H9 (cell line): Measurements from ENCODE around the gene PCDHAC2. TPM values are rescaled to one million over a fixed set of nuclear protein-coding genes. Genes with fewer than 3 reads are reported as not detected.

Experiments used
- DNase-seq: peaks from one replicate; pipeline ENCODE4 v3.0.0-alpha.2; 2017
- H2AFZ ChIP-seq: one replicate; pipeline ENCODE4 v1.6.1; 2013; ENCODE audit warnings: mild to moderate bottlenecking, low read length, control low read depth, moderate library complexity
- H2AK5ac ChIP-seq: 2 replicates; pipeline ENCODE4 v1.6.1; 2013; ENCODE audit warnings: low read length, control low read depth, mixed read lengths; ENCODE audit not compliant: insufficient read length
- H2BK120ac ChIP-seq: one replicate; pipeline ENCODE4 v1.6.1; 2013; ENCODE audit warnings: low read depth, mild to moderate bottlenecking, low read length, control low read depth, inconsistent platforms; ENCODE audit not compliant: poor library complexity, severe bottlenecking
- H2BK12ac ChIP-seq: 2 replicates; pipeline ENCODE4 v1.6.1; 2013; ENCODE audit warnings: low read length, control low read depth, mixed read lengths, low read depth; ENCODE audit not compliant: insufficient read length
- H2BK15ac ChIP-seq: 2 replicates; pipeline ENCODE4 v1.6.1; 2013; ENCODE audit warnings: low read depth, low read length, control low read depth
- H2BK20ac ChIP-seq: one replicate; pipeline ENCODE4 v1.6.1; 2013; ENCODE audit warnings: low read depth, mild to moderate bottlenecking, low read length, control low read depth, inconsistent platforms; ENCODE audit not compliant: poor library complexity, severe bottlenecking
- H2BK5ac ChIP-seq: 2 replicates; pipeline ENCODE4 v1.6.1; 2013; ENCODE audit warnings: low read length, control low read depth, mixed read lengths; ENCODE audit not compliant: insufficient read length
- H3K14ac ChIP-seq: 2 replicates; pipeline ENCODE4 v1.6.1; 2013; ENCODE audit warnings: low read length, control low read depth; ENCODE audit not compliant: insufficient read depth
- H3K18ac ChIP-seq: 2 replicates; pipeline ENCODE4 v1.6.1; 2013; ENCODE audit warnings: low read depth, mild to moderate bottlenecking, mixed read lengths, low read length, control low read depth; ENCODE audit not compliant: insufficient read length
- H3K23ac ChIP-seq: 2 replicates; pipeline ENCODE4 v1.6.1; 2013; ENCODE audit warnings: low read length, control low read depth, mixed read lengths, low read depth; ENCODE audit not compliant: insufficient read length
- H3K23me2 ChIP-seq: 2 replicates; pipeline ENCODE4 v1.6.1; 2013; ENCODE audit warnings: low read depth, mild to moderate bottlenecking, mixed read lengths, low read length, control low read depth; ENCODE audit not compliant: insufficient read length, poor library complexity, severe bottlenecking
- H3K27ac ChIP-seq: 2 replicates; pipeline ENCODE4 v1.5.1; 2013; ENCODE audit warnings: low read length, control low read depth, mixed read lengths, low read depth; ENCODE audit not compliant: insufficient read length
- H3K27me3 ChIP-seq: 2 replicates; pipeline ENCODE4 v1.6.1; 2013; ENCODE audit warnings: low read length, control low read depth, inconsistent platforms; ENCODE audit not compliant: insufficient read depth
- H3K4ac ChIP-seq: 2 replicates; pipeline ENCODE4 v1.6.1; 2013; ENCODE audit warnings: low read depth, mild to moderate bottlenecking, control low read depth, inconsistent platforms, low read length, moderate library complexity
- H3K4me1 ChIP-seq: 2 replicates; pipeline ENCODE4 v1.6.1; 2013; ENCODE audit warnings: low read length, control low read depth, inconsistent platforms; ENCODE audit not compliant: insufficient read depth
- H3K4me2 ChIP-seq: 2 replicates; pipeline ENCODE4 v1.6.1; 2013; ENCODE audit warnings: low read length, control low read depth, mixed read lengths; ENCODE audit not compliant: insufficient read length, insufficient read depth
- H3K56ac ChIP-seq: 2 replicates; pipeline ENCODE4 v1.6.1; 2013; ENCODE audit warnings: low read depth, mild to moderate bottlenecking, mixed read lengths, low read length, control low read depth; ENCODE audit not compliant: insufficient read length
- H3K79me1 ChIP-seq: 2 replicates; pipeline ENCODE4 v1.6.1; 2013; ENCODE audit warnings: low read depth, mild to moderate bottlenecking, moderate library complexity, low read length, control low read depth, inconsistent platforms; ENCODE audit not compliant: insufficient read depth, poor library complexity, severe bottlenecking
- H3K79me2 ChIP-seq: 2 replicates; pipeline ENCODE4 v1.6.1; 2013; ENCODE audit warnings: low read length, control low read depth, inconsistent platforms; ENCODE audit not compliant: insufficient read depth
- H3K9ac ChIP-seq: 2 replicates; pipeline ENCODE4 v1.6.1; 2013; ENCODE audit warnings: low read length, control low read depth, mixed read lengths; ENCODE audit not compliant: insufficient read length; ENCODE audit errors: extremely low read depth
- H3K9me3 ChIP-seq: one replicate; pipeline ENCODE4 v1.6.1; 2013; ENCODE audit warnings: low read depth, low read length, inconsistent platforms; ENCODE audit not compliant: control insufficient read depth
- H3T11ph ChIP-seq: one replicate; pipeline ENCODE4 v1.6.1; 2013; ENCODE audit warnings: mild to moderate bottlenecking, low read length, control low read depth, inconsistent platforms
- H4K20me1 ChIP-seq: one replicate; pipeline ENCODE4 v1.6.1; 2013; ENCODE audit not compliant: control insufficient read depth, insufficient read length, insufficient read depth
- H4K5ac ChIP-seq: 2 replicates; pipeline ENCODE4 v1.6.1; 2013; ENCODE audit warnings: low read depth, mild to moderate bottlenecking, mixed read lengths, low read length, control low read depth; ENCODE audit not compliant: insufficient read length
- H4K8ac ChIP-seq: replicated peaks from 2 replicates; pipeline ENCODE4 v1.6.1; 2013; ENCODE audit warnings: low read length, control low read depth, mixed read lengths, low read depth; ENCODE audit not compliant: insufficient read length
- H4K91ac ChIP-seq: 2 replicates; pipeline ENCODE4 v1.6.1; 2013; ENCODE audit warnings: low read depth, mild to moderate bottlenecking, moderate library complexity, mixed read lengths, low read length, control low read depth; ENCODE audit not compliant: insufficient read length
- H3K27ac Mint-ChIP-seq, 3 experiments: 2 replicates in 2 of 3; 3 replicates in 1 of 3; pipeline ENCODE4 v1.8.0; 2020 to 2021; ENCODE audit warnings: mixed read lengths in 3 of 3, mild to moderate bottlenecking in 1 of 3, moderate library complexity in 1 of 3
- H3K27me3 Mint-ChIP-seq: 2 replicates; pipeline ENCODE4 v1.8.0; 2021; ENCODE audit warnings: low read depth, mild to moderate bottlenecking, moderate library complexity, mixed read lengths
- H3K36me3 Mint-ChIP-seq, 3 experiments: 2 replicates in 2 of 3; 3 replicates in 1 of 3; pipeline ENCODE4 v1.8.0; 2020 to 2021; ENCODE audit warnings: low read depth in 3 of 3, mixed read lengths in 3 of 3; ENCODE audit not compliant: insufficient read depth in 1 of 3
- H3K4me1 Mint-ChIP-seq, 2 experiments: 2 replicates each; pipeline ENCODE4 v1.8.0; 2020; ENCODE audit warnings: mixed read lengths in 2 of 2
- H3K4me3 Mint-ChIP-seq, 2 experiments: 2 replicates in 1 of 2; 3 replicates in 1 of 2; pipeline ENCODE4 v1.8.0; 2020 to 2021; ENCODE audit warnings: mild to moderate bottlenecking in 2 of 2, mixed read lengths in 2 of 2, moderate library complexity in 1 of 2
- H3K9me3 Mint-ChIP-seq, 2 experiments: 2 replicates in 1 of 2; 3 replicates in 1 of 2; pipeline ENCODE4 v1.8.0; 2020; ENCODE audit warnings: mild to moderate bottlenecking in 2 of 2, mixed read lengths in 2 of 2, moderate library complexity in 1 of 2
- CTCF ChIP-seq: fragments of 200-600 bp; sonication (generic); conservative IDR thresholded peaks from 3 replicates; pipeline ENCODE4 v1.8.0; 2021; ENCODE audit warnings: antibody characterized with exemption, mild to moderate bottlenecking
- WGBS: extraction: QIAGEN DNeasy Blood & Tissue Kit; methylation state at CpG from one replicate; pipeline ENCODE4 v1.1.7; 2013; ENCODE audit warnings: missing lambda C conversion rate, low lambda C conversion rate, mixed read lengths; ENCODE audit not compliant: insufficient read length; ENCODE audit errors: extremely low coverage; 5-methylcytosine and 5-hydroxymethylcytosine counted together
- total RNA-seq: library from RNA; stranded (reverse); gene quantifications from 2 replicates; pipeline ENCODE4 v1.2.1, GENCODE V29; 2021

The PCDHAC2 gene
- total RNA-seq, 1 experiment from 2014 or later, result 4.8 TPM

- Histone ChIP-seq H3K4ac (no peak overlapping the region), H2AFZ (no peak overlapping the region), H3K4me2 (no peak overlapping the region), H3K27ac (no peak overlapping the region), H4K20me1 (no peaks in the 10 kb centered on the region), H3K14ac (no peak overlapping the region), H4K91ac (no peak overlapping the region), H2BK120ac (no peak overlapping the region), H3K23ac (no peak overlapping the region), H3K18ac (no peak overlapping the region), H3K9ac (no peak overlapping the region), H2BK5ac (no peak overlapping the region), H3K4me1 (no peaks in the 10 kb centered on the region), H3K9me3 (no peaks in the 10 kb centered on the region), H3K79me2 (no peaks in the 10 kb centered on the region), H2BK15ac (no peak overlapping the region), H4K5ac (no peak overlapping the region), H3K23me2 (peaks cover 15% of the 10 kb centered on the region), H2AK5ac (no peak overlapping the region), H4K8ac (no peak overlapping the region), H3T11ph (no peak overlapping the region), H2BK12ac (no peak overlapping the region), H3K56ac (no peak overlapping the region), H3K27me3 (no peaks in the 10 kb centered on the region; the same call in 1 of the 2 replicates), H3K79me1 (no peaks in the 10 kb centered on the region), H2BK20ac (no peak overlapping the region)
- peaks cover 35% of the 10 kb centered on the region for H3K27me3 Mint-ChIP-seq
- DNase-seq, result no peak
- WGBS, result no CpG with 5 or more reads among the region's 4 CpGs
- no peak overlapping the region for H3K4me3 Mint-ChIP-seq
- no peaks in the 10 kb centered on the region; a peak in 1 of 5 replicates for H3K9me3 Mint-ChIP-seq
- no peak overlapping the region for H3K27ac Mint-ChIP-seq
- TF ChIP-seq CTCF, result no peak
- peaks cover 0 to 5% (median 0%) of the 10 kb centered on the region in 3 experiments; a peak in 1 of 7 replicates for H3K36me3 Mint-ChIP-seq
- peaks cover 18 to 24% of the 10 kb centered on the region in 2 experiments for H3K4me1 Mint-ChIP-seq
Measured at GRCh38 chr5:140923601-140924000, 42.7 kb upstream of the PCDHAC2 start.
